HepG2 (cell line): ENCODE measurements around the gene ESYT1. TPM values are rescaled to one million over a fixed set of nuclear protein-coding genes. Genes with fewer than 3 reads are reported as not detected.

ENCODE experiments used
- CBX5 ChIP-seq: sonication (generic); formaldehyde crosslinking; IDR thresholded peaks from 2 replicates; pipeline ENCODE4 v1.4.0; 2020; ENCODE audit warnings: missing genetic modification reagents, borderline replicate concordance
- EHMT2 ChIP-seq: fragments of 200-600 bp; sonication (generic); IDR thresholded peaks from 2 replicates; pipeline ENCODE4 v1.7.0; 2017; ENCODE audit warnings: antibody characterized with exemption, low read depth, low read length, borderline replicate concordance
- GATAD2A ChIP-seq: IDR thresholded peaks from 2 replicates; pipeline ENCODE4 v1.6.1; 2016
- GMEB2 ChIP-seq: IDR thresholded peaks from 2 replicates; pipeline ENCODE4 v1.6.1; 2016; ENCODE audit warnings: missing biosample characterization, missing genetic modification reagents, low read depth
- HNRNPLL ChIP-seq: fragments of 200-400 bp; formaldehyde crosslinking; IDR thresholded peaks from 2 replicates; pipeline ENCODE4 v1.6.1; 2017; ENCODE audit warnings: mild to moderate bottlenecking, low read depth, low read length; ENCODE audit not compliant: poor library complexity, severe bottlenecking
- KDM6A ChIP-seq: IDR thresholded peaks from 2 replicates; pipeline ENCODE4 v1.6.1; 2016; ENCODE audit warnings: low read depth
- KIAA2018 ChIP-seq: sonication (generic); formaldehyde crosslinking; IDR thresholded peaks from 2 replicates; pipeline ENCODE4 v1.5.0; 2020; ENCODE audit warnings: mild to moderate bottlenecking, missing genetic modification reagents, borderline replicate concordance
- LBX2 ChIP-seq: sonication (generic); formaldehyde crosslinking; IDR thresholded peaks from 2 replicates; pipeline ENCODE4 v1.5.0; 2020; ENCODE audit warnings: missing genetic modification reagents, mild to moderate bottlenecking, borderline replicate concordance
- NR3C1 ChIP-seq: sonication (generic); formaldehyde crosslinking; IDR thresholded peaks from 2 replicates; pipeline ENCODE4 v1.4.0; 2020; ENCODE audit warnings: missing genetic modification reagents
- PLRG1 ChIP-seq: fragments of 450-650 bp; conservative IDR thresholded peaks from 2 replicates; pipeline ENCODE4 v1.6.1; 2016
- POLR2AphosphoS5 ChIP-seq: IDR thresholded peaks from 2 replicates; pipeline ENCODE4 v1.6.1; 2012; ENCODE audit warnings: low read depth, low read length
- RBFOX2 ChIP-seq: fragments of 200-400 bp; formaldehyde crosslinking; IDR thresholded peaks from 2 replicates; pipeline ENCODE4 v1.6.1; 2017; ENCODE audit warnings: low read depth, mild to moderate bottlenecking, low read length
- RFX3 ChIP-seq: IDR thresholded peaks from 2 replicates; pipeline ENCODE4 v1.6.1; 2016; ENCODE audit warnings: missing biosample characterization, missing genetic modification reagents
- SP4 ChIP-seq: sonication (generic); formaldehyde crosslinking; IDR thresholded peaks from 2 replicates; pipeline ENCODE4 v1.8.1; 2023; ENCODE audit warnings: mild to moderate bottlenecking, missing genetic modification reagents
- TBX2 ChIP-seq: sonication (generic); formaldehyde crosslinking; IDR thresholded peaks from 2 replicates; pipeline ENCODE4 v1.5.0; 2020; ENCODE audit warnings: missing genetic modification reagents, mild to moderate bottlenecking, borderline replicate concordance
- U2AF2 ChIP-seq: fragments of 200-400 bp; formaldehyde crosslinking; IDR thresholded peaks from 2 replicates; pipeline ENCODE4 v1.6.1; 2017; ENCODE audit warnings: low read depth, mild to moderate bottlenecking, low read length
- ZNF33A ChIP-seq: sonication (generic); formaldehyde crosslinking; IDR thresholded peaks from 2 replicates; pipeline ENCODE4 v1.5.1; 2020; ENCODE audit warnings: missing genetic modification reagents, mild to moderate bottlenecking, moderate library complexity, borderline replicate concordance
- ZNF816 ChIP-seq: sonication (generic); formaldehyde crosslinking; IDR thresholded peaks from 2 replicates; pipeline ENCODE4 v1.8.0; 2022; ENCODE audit warnings: missing genetic modification reagents, mild to moderate bottlenecking, borderline replicate concordance
- ZNF841 ChIP-seq: sonication (generic); formaldehyde crosslinking; IDR thresholded peaks from 2 replicates; pipeline ENCODE4 v1.8.1; 2023; ENCODE audit warnings: missing genetic modification reagents, borderline replicate concordance
- polyA plus RNA-seq, 8 experiments: library from polyadenylated mRNA; depleted of rRNA in 3 of 8; stranded (reverse) in 7 of 8; unstranded in 1 of 8; fragments of >200 nt; fragmentation: Illumina TruSeq in 4 of 8; extraction: Trizol in 4 of 8; gene quantifications; 2 replicates each; pipeline versions ENCODE4 v1.2.1 to v1.2.3, GENCODE V29; 2011 to 2016; ENCODE audit warnings: low read depth in 4 of 8, missing spikeins in 1 of 8, mixed read lengths in 1 of 8; ENCODE audit not compliant: insufficient read depth in 1 of 8
- total RNA-seq, 5 experiments: library from RNA; depleted of rRNA; stranded (reverse); fragments of >200 nt; fragmentation: Illumina TruSeq; extraction: Trizol; gene quantifications; 2 replicates each; pipeline ENCODE4 v1.2.3, GENCODE V29; 2016; ENCODE audit warnings: low read depth in 1 of 5

The ESYT1 gene
- total and polyA plus RNA-seq, 2 of the 13 experiments (the other 11 are each of a cell fraction or from before 2014, with no cell fraction given) = 66.9 to 71.0 TPM

- TF ChIP-seq LBX2 (0 out of 2 replicates have a peak, but pooled peaks have one; percentile 5), POLR2AphosphoS5 (peak; percentile 72), KDM6A (CRISPR knock-in tag) (peak; percentile 100), TBX2 (peak; percentile 99), GATAD2A (CRISPR knock-in tag) (peak; percentile 98), RFX3 (CRISPR knock-in tag) (0 out of 2 replicates have a peak, but pooled peaks have one; percentile 22), NR3C1 (CRISPR knock-in tag) (no peak), ZNF841 (no peak), U2AF2 (no peak), KIAA2018 (no peak), ZNF816 (CRISPR knock-in tag) (0 out of 2 replicates have a peak, but pooled peaks have one; percentile 14), RBFOX2 (peak; percentile 48), HNRNPLL (no peak), ZNF33A (CRISPR knock-in tag) (no peak), CBX5 (CRISPR knock-in tag) (peak; percentile 98; the same call in 1 of the 2 replicates), SP4 (CRISPR knock-in tag) (peak; percentile 64), EHMT2 (no peak; the same call in 1 of the 2 replicates), GMEB2 (peak; percentile 34; the same call in 1 of the 2 replicates), PLRG1 (no peak)
Observed at GRCh38 chr12:56081393-56082347, 46.4 kb upstream of the ESYT1 start (continued).
